ENCODE data around the gene GTPBP6. TPM values are rescaled to one million over a fixed set of nuclear protein-coding genes. Genes with fewer than 3 reads are reported as not detected.
A peak's percentile ranks its signal among the peaks of the same experiment; 100 is the strongest.

The GTPBP6 gene
- total RNA-seq, 1 experiment from 2014 or later: 37.4 TPM

DNA sequence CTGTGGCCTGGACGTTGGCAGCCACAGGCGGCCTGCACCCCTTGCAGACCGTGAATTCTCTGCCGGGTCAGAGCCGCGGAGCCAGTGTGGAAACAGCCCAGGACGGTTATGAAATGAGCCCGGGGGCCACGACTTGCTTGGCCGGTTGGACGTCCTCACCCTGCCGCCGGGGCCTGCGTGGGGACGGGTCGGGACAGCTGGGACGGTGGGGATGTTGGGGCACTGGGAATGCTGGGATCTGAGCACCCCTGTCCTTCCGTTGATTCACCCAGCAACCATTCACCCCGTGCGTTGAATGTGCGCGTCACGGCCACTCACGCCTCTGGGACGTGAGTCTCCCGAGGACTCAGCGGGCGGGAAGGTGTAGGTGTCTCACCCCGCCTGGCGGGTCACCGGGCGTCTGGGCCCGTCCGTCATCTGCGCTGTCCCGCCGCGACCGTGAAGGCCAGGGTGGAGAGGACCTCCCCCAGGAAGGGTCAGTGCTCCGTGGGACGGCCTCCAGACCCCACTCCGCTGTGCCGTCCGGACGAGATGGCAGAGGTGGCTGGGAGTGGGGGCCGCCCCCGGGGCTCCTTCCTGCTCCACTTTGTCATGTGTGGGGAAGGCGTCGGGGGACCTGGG, 41.9 kb downstream of the GTPBP6 start:
- TF ChIP-seq TCF7L2 (IDR thresholded peaks at IDR 0.05; ENCODE audit: low read depth, low read length): no peak
- no peak for TF ChIP-seq CTCF (IDR thresholded peaks at IDR 0.05)
- no peak for TF ChIP-seq POLR2AphosphoS5 (IDR thresholded peaks at IDR 0.05; ENCODE audit: low read depth, low read length)
- TF ChIP-seq, protein P1, sequence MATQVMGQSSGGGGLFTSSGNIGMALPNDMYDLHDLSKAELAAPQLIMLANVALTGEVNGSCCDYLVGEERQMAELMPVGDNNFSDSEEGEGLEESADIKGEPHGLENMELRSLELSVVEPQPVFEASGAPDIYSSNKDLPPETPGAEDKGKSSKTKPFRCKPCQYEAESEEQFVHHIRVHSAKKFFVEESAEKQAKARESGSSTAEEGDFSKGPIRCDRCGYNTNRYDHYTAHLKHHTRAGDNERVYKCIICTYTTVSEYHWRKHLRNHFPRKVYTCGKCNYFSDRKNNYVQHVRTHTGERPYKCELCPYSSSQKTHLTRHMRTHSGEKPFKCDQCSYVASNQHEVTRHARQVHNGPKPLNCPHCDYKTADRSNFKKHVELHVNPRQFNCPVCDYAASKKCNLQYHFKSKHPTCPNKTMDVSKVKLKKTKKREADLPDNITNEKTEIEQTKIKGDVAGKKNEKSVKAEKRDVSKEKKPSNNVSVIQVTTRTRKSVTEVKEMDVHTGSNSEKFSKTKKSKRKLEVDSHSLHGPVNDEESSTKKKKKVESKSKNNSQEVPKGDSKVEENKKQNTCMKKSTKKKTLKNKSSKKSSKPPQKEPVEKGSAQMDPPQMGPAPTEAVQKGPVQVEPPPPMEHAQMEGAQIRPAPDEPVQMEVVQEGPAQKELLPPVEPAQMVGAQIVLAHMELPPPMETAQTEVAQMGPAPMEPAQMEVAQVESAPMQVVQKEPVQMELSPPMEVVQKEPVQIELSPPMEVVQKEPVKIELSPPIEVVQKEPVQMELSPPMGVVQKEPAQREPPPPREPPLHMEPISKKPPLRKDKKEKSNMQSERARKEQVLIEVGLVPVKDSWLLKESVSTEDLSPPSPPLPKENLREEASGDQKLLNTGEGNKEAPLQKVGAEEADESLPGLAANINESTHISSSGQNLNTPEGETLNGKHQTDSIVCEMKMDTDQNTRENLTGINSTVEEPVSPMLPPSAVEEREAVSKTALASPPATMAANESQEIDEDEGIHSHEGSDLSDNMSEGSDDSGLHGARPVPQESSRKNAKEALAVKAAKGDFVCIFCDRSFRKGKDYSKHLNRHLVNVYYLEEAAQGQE (IDR thresholded peaks at IDR 0.05; ENCODE audit: insufficient read depth in 1 of 2, low read depth in 2 of 2, low read length in 1 of 2): no peak
- TF ChIP-seq SIN3A (IDR thresholded peaks at IDR 0.05; ENCODE audit: borderline replicate concordance, insufficient read depth, low read depth, low read length): no peak
- intact Hi-C loops (cut with micrococcal nuclease; ENCODE audit: unreplicated experiment): no loop called here
- no peaks in the 10 kb centered on the region for H3K36me3 ChIP-seq (ENCODE audit: control insufficient read depth, insufficient read depth, low read length)
- no peaks in the 10 kb centered on the region for H3K4me1 ChIP-seq (ENCODE audit: control insufficient read depth, insufficient read depth, low read length)
- peak overlapping the region; percentile 54 for H3K27ac ChIP-seq (ENCODE audit: low read length)
- no peaks in the 10 kb centered on the region for H3K27me3 ChIP-seq (ENCODE audit: control insufficient read depth, insufficient read depth, low read length)
- H3K9me3 ChIP-seq (ENCODE audit: control insufficient read depth, insufficient read depth, low read depth, low read length): no peaks in the 10 kb centered on the region
- ChIA-PET POLR2A (no interaction called here), CTCF (no interaction called here)
- ATAC-seq (peak; percentile 27; the same call in 1 of the 2 replicates), DNase-seq (ENCODE audit: low read depth, low spot score) (no peak)
- no TSS peak for BruUV-seq (replicated peaks)
- in situ Hi-C loops (cut with HindIII; ENCODE audit: low pct_unique_long_range_greater_than_20kb, low sequenced_read_pairs): no loop called here
- H3K4me3 ChIP-seq (ENCODE audit: low read depth in 2 of 2, low read length in 2 of 2): peak overlapping the region; percentile 46 to 51

GRCh38 chrX:275967-276580, 42.5 kb downstream of the GTPBP6 start:
- intact Hi-C loops (cut with micrococcal nuclease; ENCODE audit: unreplicated experiment): no loop called here
- Histone ChIP-seq H3K4me3 (ENCODE audit: low read depth in 2 of 2, low read length in 2 of 2) (peak overlapping the region; percentile 46 to 51), H3K27ac (ENCODE audit: low read length) (peak overlapping the region; percentile 54; the same call in 1 of the 2 replicates), H3K4me1 (ENCODE audit: control insufficient read depth, insufficient read depth, low read length) (no peaks in the 10 kb centered on the region), H3K27me3 (ENCODE audit: control insufficient read depth, insufficient read depth, low read length) (no peaks in the 10 kb centered on the region), H3K9me3 (ENCODE audit: control insufficient read depth, insufficient read depth, low read depth, low read length) (no peaks in the 10 kb centered on the region), H3K36me3 (ENCODE audit: control insufficient read depth, insufficient read depth, low read length) (no peaks in the 10 kb centered on the region)
- ATAC-seq (peak; percentile 90; the same call in 1 of the 2 replicates), DNase-seq (ENCODE audit: low read depth, low spot score) (no peak)
- ChIA-PET CTCF (no interaction called here), POLR2A (no interaction called here)
- TF ChIP-seq, protein P1 (IDR thresholded peaks at IDR 0.05; ENCODE audit: insufficient read depth in 1 of 2, low read depth in 2 of 2, low read length in 1 of 2): no peak
- no peak for TF ChIP-seq POLR2AphosphoS5 (IDR thresholded peaks at IDR 0.05; ENCODE audit: low read depth, low read length)
- no peak for TF ChIP-seq TCF7L2 (IDR thresholded peaks at IDR 0.05; ENCODE audit: low read depth, low read length)
- TF ChIP-seq SIN3A (IDR thresholded peaks at IDR 0.05; ENCODE audit: borderline replicate concordance, insufficient read depth, low read depth, low read length): 0 out of 2 replicates have a peak, but pooled peaks have one; percentile 27
- BruUV-seq (replicated peaks): no TSS peak
- in situ Hi-C loops (cut with HindIII; ENCODE audit: low pct_unique_long_range_greater_than_20kb, low sequenced_read_pairs): no loop called here

All from Panc1 (cell line).